Gastrocnemius medialis (tissue), 4 donors: ENCODE data around the gene LAMA2. TPM values are rescaled to one million over a fixed set of nuclear protein-coding genes. Genes with fewer than 3 reads are reported as not detected.

Experiments
- ATAC-seq, 2 donors: fragments of 150-250 bp; one replicate each; pipeline ENCODE4 v1.9.1; 2016
- DNase-seq, 2 donors: peaks; one replicate each; pipeline ENCODE4 v3.0.0-alpha.2; 2019
- H3K27ac ChIP-seq, 4 donors: fragments of 200-600 bp; sonication (generic); 1 replicate in 1 of 4; 2 replicates in 3 of 4; pipeline ENCODE4 v1.5.1; 2016 to 2018; ENCODE audit warnings: mild to moderate bottlenecking in 2 of 4, moderate library complexity in 1 of 4
- H3K27me3 ChIP-seq, 3 donors: fragments of 200-600 bp; sonication (generic) in 2 of 3; 1 replicate in 1 of 3; 2 replicates in 2 of 3; pipeline versions ENCODE4 v1.5.1 to v1.6.0; 2016 to 2019; ENCODE audit warnings: mild to moderate bottlenecking in 1 of 3, moderate library complexity in 1 of 3
- H3K36me3 ChIP-seq, 2 donors: fragments of 200-600 bp; sonication (generic) in 1 of 2; one replicate each; pipeline ENCODE4 v1.5.1; 2017 to 2018
- H3K4me1 ChIP-seq, 2 donors: fragments of 200-600 bp; sonication (generic) in 1 of 2; one replicate each; pipeline ENCODE4 v1.5.1; 2016 to 2017; ENCODE audit warnings: mild to moderate bottlenecking in 2 of 2
- H3K4me3 ChIP-seq, 4 donors: fragments of 200-600 bp; sonication (generic) in 3 of 4; 1 replicate in 1 of 4; 2 replicates in 3 of 4; pipeline ENCODE4 v1.5.1; 2016 to 2019; ENCODE audit warnings: mild to moderate bottlenecking in 2 of 4
- H3K9me3 ChIP-seq, 3 donors: fragments of 200-600 bp; sonication (generic) in 2 of 3; 1 replicate in 1 of 3; 2 replicates in 2 of 3; pipeline ENCODE4 v1.5.1; 2016 to 2019
- POLR2A ChIP-seq, 2 donors: fragments of 450-650 bp; IDR thresholded peaks; one replicate each; pipeline ENCODE4 v1.6.1; 2017; ENCODE audit warnings: antibody characterized with exemption in 2 of 2, mild to moderate bottlenecking in 2 of 2, moderate library complexity in 2 of 2
- in situ Hi-C, 4 donors: fragments of 200-750 bp; cut with MboI; loops; one replicate each; pipeline versions ENCODE4 v1.15.0 to v1.8.0; 2017; ENCODE audit warnings: low sequenced_read_pairs in 4 of 4
- intact Hi-C: fragments of 100-400 bp; cut with DNase I; formaldehyde crosslinking; loops from one replicate; pipeline ENCODE4 v1.15.1; 2023; ENCODE audit warnings: low total_unique reads
- total RNA-seq, 4 donors: library from RNA; depleted of rRNA; stranded (reverse); fragments of >200 nt; gene quantifications; one replicate each; pipeline versions ENCODE4 v1.1.0 to v1.2.3, GENCODE V29; 2016
- TF ChIP-seq, protein P1 (sequence below), 5 experiments: fragments of 450-650 bp in 3 of 5; fragments of 200-600 bp in 2 of 5; sonication (generic) in 2 of 5; IDR thresholded peaks in 4 of 5; conservative IDR thresholded peaks in 1 of 5; 1 replicate in 4 of 5; 2 replicates in 1 of 5; pipeline ENCODE4 v1.5.1; 2016 to 2019; ENCODE audit warnings: antibody characterized with exemption in 5 of 5, mild to moderate bottlenecking in 3 of 5, moderate library complexity in 3 of 5

Gene LAMA2
- total RNA-seq, 4 donors from 2014 or later, result 52.9 to 113 (median 71.3) TPM

DNA sequence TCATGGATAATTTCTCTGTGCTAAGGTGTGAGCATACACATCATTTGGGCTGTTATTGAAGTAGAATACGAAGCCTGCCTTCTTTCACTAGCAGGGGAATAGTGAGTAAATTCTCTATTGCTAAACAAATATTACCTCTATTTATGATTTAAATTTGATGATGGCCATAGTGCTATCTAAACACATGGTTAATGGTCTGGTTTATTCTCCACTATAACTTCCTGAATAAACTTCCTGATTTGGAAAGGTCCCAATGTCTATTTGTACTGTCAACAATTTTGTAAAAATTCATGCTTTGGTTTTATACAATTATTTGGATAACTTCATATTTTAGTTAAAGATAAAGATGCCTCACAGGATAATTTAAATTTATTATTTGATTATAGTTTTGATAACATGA lies 426.2 kb downstream of the LAMA2 start:
- no peaks in the 10 kb centered on the region for H3K27me3 ChIP-seq
- no peaks in the 10 kb centered on the region for H3K4me1 ChIP-seq
- H3K36me3 ChIP-seq, result no peaks in the 10 kb centered on the region
- H3K27ac ChIP-seq, result no peak overlapping the region
- in situ Hi-C loops (no loop called here), intact Hi-C loops (no loop called here)
- DNase-seq (no peak), ATAC-seq (no peak)
- H3K9me3 ChIP-seq, result no peaks in the 10 kb centered on the region
- TF ChIP-seq POLR2A (IDR thresholded peaks at IDR 0.05), result no peak
- TF ChIP-seq, protein P1, sequence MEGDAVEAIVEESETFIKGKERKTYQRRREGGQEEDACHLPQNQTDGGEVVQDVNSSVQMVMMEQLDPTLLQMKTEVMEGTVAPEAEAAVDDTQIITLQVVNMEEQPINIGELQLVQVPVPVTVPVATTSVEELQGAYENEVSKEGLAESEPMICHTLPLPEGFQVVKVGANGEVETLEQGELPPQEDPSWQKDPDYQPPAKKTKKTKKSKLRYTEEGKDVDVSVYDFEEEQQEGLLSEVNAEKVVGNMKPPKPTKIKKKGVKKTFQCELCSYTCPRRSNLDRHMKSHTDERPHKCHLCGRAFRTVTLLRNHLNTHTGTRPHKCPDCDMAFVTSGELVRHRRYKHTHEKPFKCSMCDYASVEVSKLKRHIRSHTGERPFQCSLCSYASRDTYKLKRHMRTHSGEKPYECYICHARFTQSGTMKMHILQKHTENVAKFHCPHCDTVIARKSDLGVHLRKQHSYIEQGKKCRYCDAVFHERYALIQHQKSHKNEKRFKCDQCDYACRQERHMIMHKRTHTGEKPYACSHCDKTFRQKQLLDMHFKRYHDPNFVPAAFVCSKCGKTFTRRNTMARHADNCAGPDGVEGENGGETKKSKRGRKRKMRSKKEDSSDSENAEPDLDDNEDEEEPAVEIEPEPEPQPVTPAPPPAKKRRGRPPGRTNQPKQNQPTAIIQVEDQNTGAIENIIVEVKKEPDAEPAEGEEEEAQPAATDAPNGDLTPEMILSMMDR (IDR thresholded peaks at IDR 0.05 in 4 of 5, conservative IDR thresholded peaks at IDR 0.05 in 1 of 5), result no peak
- no peak overlapping the region for H3K4me3 ChIP-seq

DNA sequence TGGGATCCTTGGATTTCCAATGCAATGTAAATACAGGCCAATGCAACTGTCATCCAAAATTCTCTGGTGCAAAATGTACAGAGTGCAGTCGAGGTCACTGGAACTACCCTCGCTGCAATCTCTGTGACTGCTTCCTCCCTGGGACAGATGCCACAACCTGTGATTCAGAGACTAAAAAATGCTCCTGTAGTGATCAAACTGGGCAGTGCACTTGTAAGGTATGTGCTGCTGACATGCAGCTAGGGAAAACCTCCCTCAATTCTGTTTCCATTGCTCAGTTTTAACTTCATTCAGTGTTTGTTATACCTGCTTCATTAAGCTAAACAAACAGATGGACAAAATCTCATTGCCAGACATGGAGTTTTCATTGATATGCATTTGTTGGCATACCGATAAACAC lies 429.9 kb downstream of the LAMA2 start:
- Histone ChIP-seq H3K27ac (no peak overlapping the region), H3K9me3 (no peaks in the 10 kb centered on the region), H3K36me3 (peaks cover 0 to 11% of the 10 kb centered on the region in 2 donors), H3K4me3 (no peak overlapping the region), H3K4me1 (no peaks in the 10 kb centered on the region), H3K27me3 (no peaks in the 10 kb centered on the region)
- TF ChIP-seq POLR2A (IDR thresholded peaks at IDR 0.05), result no peak
- TF ChIP-seq, protein P1 (IDR thresholded peaks at IDR 0.05 in 4 of 5, conservative IDR thresholded peaks at IDR 0.05 in 1 of 5), result no peak
- in situ Hi-C loops, result no loop called here
- no peak for ATAC-seq
- no peak for DNase-seq
- intact Hi-C loops, result no loop called here

DNA sequence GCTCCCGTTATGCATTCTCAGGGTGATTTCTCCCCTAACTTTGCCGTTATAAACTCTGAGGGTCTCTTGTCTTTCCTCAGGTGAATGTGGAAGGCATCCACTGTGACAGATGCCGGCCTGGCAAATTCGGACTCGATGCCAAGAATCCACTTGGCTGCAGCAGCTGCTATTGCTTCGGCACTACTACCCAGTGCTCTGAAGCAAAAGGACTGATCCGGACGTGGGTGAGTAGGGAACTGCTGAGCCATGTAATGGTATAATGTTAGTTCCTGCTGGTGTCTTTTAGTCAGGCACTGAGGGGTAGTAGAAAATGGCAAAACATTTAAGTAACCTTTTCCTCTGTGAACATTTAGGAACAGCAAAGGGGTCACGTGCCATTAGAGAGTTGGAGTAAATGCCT lies 431.6 kb downstream of the LAMA2 start:
- Histone ChIP-seq H3K27ac (no peak overlapping the region), H3K4me1 (no peaks in the 10 kb centered on the region), H3K27me3 (no peaks in the 10 kb centered on the region), H3K9me3 (no peaks in the 10 kb centered on the region), H3K4me3 (no peak overlapping the region), H3K36me3 (peaks cover 0 to 11% of the 10 kb centered on the region in 2 donors)
- DNase-seq (no peak), ATAC-seq (no peak)
- in situ Hi-C loops (no loop called here), intact Hi-C loops (no loop called here)
- no peak for TF ChIP-seq POLR2A (IDR thresholded peaks at IDR 0.05)
- TF ChIP-seq, protein P1 (IDR thresholded peaks at IDR 0.05 in 4 of 5, conservative IDR thresholded peaks at IDR 0.05 in 1 of 5), result no peak

DNA sequence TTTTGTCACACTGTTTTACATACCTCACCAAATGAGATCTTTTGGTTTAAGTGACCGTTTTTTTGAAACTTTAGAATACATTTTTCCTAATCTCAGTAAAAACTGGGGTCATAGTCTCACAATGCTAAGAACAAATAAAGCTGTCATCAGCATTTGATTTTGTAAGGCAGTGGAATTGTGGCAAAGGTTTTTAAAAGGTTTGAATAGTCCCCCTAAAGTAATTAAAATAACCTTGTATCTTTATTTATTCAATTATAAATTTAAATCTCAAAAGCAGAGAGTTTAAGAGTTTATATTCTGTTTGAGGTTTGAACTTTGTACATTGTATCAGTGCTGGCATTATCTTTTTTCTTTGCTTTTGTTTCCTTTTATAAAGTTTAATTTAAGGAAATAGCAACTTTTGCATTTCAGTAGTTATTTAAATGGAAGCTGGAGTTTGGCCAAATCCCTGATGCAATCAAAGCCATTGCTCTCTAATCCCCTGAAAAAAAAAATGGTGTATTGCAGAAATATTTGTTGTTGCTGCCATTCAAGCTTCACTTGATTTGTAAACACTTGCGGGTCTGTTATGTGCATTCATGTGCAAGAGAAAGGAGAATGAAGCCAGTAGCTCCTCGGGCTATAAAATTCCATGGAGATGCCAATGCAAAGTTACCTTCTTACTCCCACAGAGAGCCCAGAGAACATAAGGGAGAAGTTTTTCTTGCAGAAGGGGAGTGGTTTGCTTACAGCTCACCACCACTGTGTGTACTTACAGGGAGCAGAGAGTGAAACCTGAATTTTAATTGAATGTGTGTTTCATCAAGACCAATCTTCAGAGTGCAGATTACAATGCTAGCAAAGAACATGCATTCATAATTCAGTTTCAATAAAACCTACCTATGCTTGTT lies 435.2 kb downstream of the LAMA2 start:
- Histone ChIP-seq H3K36me3 (peaks cover 0 to 16% of the 10 kb centered on the region in 2 donors), H3K4me3 (no peak overlapping the region), H3K27me3 (no peaks in the 10 kb centered on the region), H3K9me3 (no peaks in the 10 kb centered on the region), H3K4me1 (no peaks in the 10 kb centered on the region), H3K27ac (no peak overlapping the region)
- TF ChIP-seq, protein P1 (IDR thresholded peaks at IDR 0.05 in 4 of 5, conservative IDR thresholded peaks at IDR 0.05 in 1 of 5), result no peak
- no peak for TF ChIP-seq POLR2A (IDR thresholded peaks at IDR 0.05)
- intact Hi-C loops, result no loop called here
- DNase-seq (no peak), ATAC-seq (no peak)
- in situ Hi-C loops, result no loop called here
